H9 (cell line): ENCODE data around the gene XAGE2. TPM values are rescaled to one million over a fixed set of nuclear protein-coding genes. Genes with fewer than 3 reads are reported as not detected.

Experiments
- DNase-seq: peaks from one replicate; pipeline ENCODE4 v3.0.0-alpha.2; 2017
- H2AFZ ChIP-seq: one replicate; pipeline ENCODE4 v1.6.1; 2013; ENCODE audit warnings: mild to moderate bottlenecking, low read length, control low read depth, moderate library complexity
- H2AK5ac ChIP-seq: 2 replicates; pipeline ENCODE4 v1.6.1; 2013; ENCODE audit warnings: low read length, control low read depth, mixed read lengths; ENCODE audit not compliant: insufficient read length
- H2BK120ac ChIP-seq: one replicate; pipeline ENCODE4 v1.6.1; 2013; ENCODE audit warnings: low read depth, mild to moderate bottlenecking, low read length, control low read depth, inconsistent platforms; ENCODE audit not compliant: poor library complexity, severe bottlenecking
- H2BK12ac ChIP-seq: 2 replicates; pipeline ENCODE4 v1.6.1; 2013; ENCODE audit warnings: low read length, control low read depth, mixed read lengths, low read depth; ENCODE audit not compliant: insufficient read length
- H2BK15ac ChIP-seq: 2 replicates; pipeline ENCODE4 v1.6.1; 2013; ENCODE audit warnings: low read depth, low read length, control low read depth
- H2BK20ac ChIP-seq: one replicate; pipeline ENCODE4 v1.6.1; 2013; ENCODE audit warnings: low read depth, mild to moderate bottlenecking, low read length, control low read depth, inconsistent platforms; ENCODE audit not compliant: poor library complexity, severe bottlenecking
- H2BK5ac ChIP-seq: 2 replicates; pipeline ENCODE4 v1.6.1; 2013; ENCODE audit warnings: low read length, control low read depth, mixed read lengths; ENCODE audit not compliant: insufficient read length
- H3K14ac ChIP-seq: 2 replicates; pipeline ENCODE4 v1.6.1; 2013; ENCODE audit warnings: low read length, control low read depth; ENCODE audit not compliant: insufficient read depth
- H3K18ac ChIP-seq: 2 replicates; pipeline ENCODE4 v1.6.1; 2013; ENCODE audit warnings: low read depth, mild to moderate bottlenecking, mixed read lengths, low read length, control low read depth; ENCODE audit not compliant: insufficient read length
- H3K23ac ChIP-seq: 2 replicates; pipeline ENCODE4 v1.6.1; 2013; ENCODE audit warnings: low read length, control low read depth, mixed read lengths, low read depth; ENCODE audit not compliant: insufficient read length
- H3K23me2 ChIP-seq: 2 replicates; pipeline ENCODE4 v1.6.1; 2013; ENCODE audit warnings: low read depth, mild to moderate bottlenecking, mixed read lengths, low read length, control low read depth; ENCODE audit not compliant: insufficient read length, poor library complexity, severe bottlenecking
- H3K27ac ChIP-seq: 2 replicates; pipeline ENCODE4 v1.5.1; 2013; ENCODE audit warnings: low read length, control low read depth, mixed read lengths, low read depth; ENCODE audit not compliant: insufficient read length
- H3K27me3 ChIP-seq: 2 replicates; pipeline ENCODE4 v1.6.1; 2013; ENCODE audit warnings: low read length, control low read depth, inconsistent platforms; ENCODE audit not compliant: insufficient read depth
- H3K4ac ChIP-seq: 2 replicates; pipeline ENCODE4 v1.6.1; 2013; ENCODE audit warnings: low read depth, mild to moderate bottlenecking, control low read depth, inconsistent platforms, low read length, moderate library complexity
- H3K4me1 ChIP-seq: 2 replicates; pipeline ENCODE4 v1.6.1; 2013; ENCODE audit warnings: low read length, control low read depth, inconsistent platforms; ENCODE audit not compliant: insufficient read depth
- H3K4me2 ChIP-seq: 2 replicates; pipeline ENCODE4 v1.6.1; 2013; ENCODE audit warnings: low read length, control low read depth, mixed read lengths; ENCODE audit not compliant: insufficient read length, insufficient read depth
- H3K56ac ChIP-seq: 2 replicates; pipeline ENCODE4 v1.6.1; 2013; ENCODE audit warnings: low read depth, mild to moderate bottlenecking, mixed read lengths, low read length, control low read depth; ENCODE audit not compliant: insufficient read length
- H3K79me1 ChIP-seq: 2 replicates; pipeline ENCODE4 v1.6.1; 2013; ENCODE audit warnings: low read depth, mild to moderate bottlenecking, moderate library complexity, low read length, control low read depth, inconsistent platforms; ENCODE audit not compliant: insufficient read depth, poor library complexity, severe bottlenecking
- H3K79me2 ChIP-seq: 2 replicates; pipeline ENCODE4 v1.6.1; 2013; ENCODE audit warnings: low read length, control low read depth, inconsistent platforms; ENCODE audit not compliant: insufficient read depth
- H3K9ac ChIP-seq: 2 replicates; pipeline ENCODE4 v1.6.1; 2013; ENCODE audit warnings: low read length, control low read depth, mixed read lengths; ENCODE audit not compliant: insufficient read length; ENCODE audit errors: extremely low read depth
- H3K9me3 ChIP-seq: one replicate; pipeline ENCODE4 v1.6.1; 2013; ENCODE audit warnings: low read depth, low read length, inconsistent platforms; ENCODE audit not compliant: control insufficient read depth
- H3T11ph ChIP-seq: one replicate; pipeline ENCODE4 v1.6.1; 2013; ENCODE audit warnings: mild to moderate bottlenecking, low read length, control low read depth, inconsistent platforms
- H4K20me1 ChIP-seq: one replicate; pipeline ENCODE4 v1.6.1; 2013; ENCODE audit not compliant: control insufficient read depth, insufficient read length, insufficient read depth
- H4K5ac ChIP-seq: 2 replicates; pipeline ENCODE4 v1.6.1; 2013; ENCODE audit warnings: low read depth, mild to moderate bottlenecking, mixed read lengths, low read length, control low read depth; ENCODE audit not compliant: insufficient read length
- H4K8ac ChIP-seq: replicated peaks from 2 replicates; pipeline ENCODE4 v1.6.1; 2013; ENCODE audit warnings: low read length, control low read depth, mixed read lengths, low read depth; ENCODE audit not compliant: insufficient read length
- H4K91ac ChIP-seq: 2 replicates; pipeline ENCODE4 v1.6.1; 2013; ENCODE audit warnings: low read depth, mild to moderate bottlenecking, moderate library complexity, mixed read lengths, low read length, control low read depth; ENCODE audit not compliant: insufficient read length
- H3K27ac Mint-ChIP-seq, 3 experiments: 2 replicates in 2 of 3; 3 replicates in 1 of 3; pipeline ENCODE4 v1.8.0; 2020 to 2021; ENCODE audit warnings: mixed read lengths in 3 of 3, mild to moderate bottlenecking in 1 of 3, moderate library complexity in 1 of 3
- H3K27me3 Mint-ChIP-seq: 2 replicates; pipeline ENCODE4 v1.8.0; 2021; ENCODE audit warnings: low read depth, mild to moderate bottlenecking, moderate library complexity, mixed read lengths
- H3K36me3 Mint-ChIP-seq, 3 experiments: 2 replicates in 2 of 3; 3 replicates in 1 of 3; pipeline ENCODE4 v1.8.0; 2020 to 2021; ENCODE audit warnings: low read depth in 3 of 3, mixed read lengths in 3 of 3; ENCODE audit not compliant: insufficient read depth in 1 of 3
- H3K4me1 Mint-ChIP-seq, 2 experiments: 2 replicates each; pipeline ENCODE4 v1.8.0; 2020; ENCODE audit warnings: mixed read lengths in 2 of 2
- H3K4me3 Mint-ChIP-seq, 2 experiments: 2 replicates in 1 of 2; 3 replicates in 1 of 2; pipeline ENCODE4 v1.8.0; 2020 to 2021; ENCODE audit warnings: mild to moderate bottlenecking in 2 of 2, mixed read lengths in 2 of 2, moderate library complexity in 1 of 2
- H3K9me3 Mint-ChIP-seq, 2 experiments: 2 replicates in 1 of 2; 3 replicates in 1 of 2; pipeline ENCODE4 v1.8.0; 2020; ENCODE audit warnings: mild to moderate bottlenecking in 2 of 2, mixed read lengths in 2 of 2, moderate library complexity in 1 of 2
- WGBS: extraction: QIAGEN DNeasy Blood & Tissue Kit; methylation state at CpG from one replicate; pipeline ENCODE4 v1.1.7; 2013; ENCODE audit warnings: missing lambda C conversion rate, low lambda C conversion rate, mixed read lengths; ENCODE audit not compliant: insufficient read length; ENCODE audit errors: extremely low coverage; 5-methylcytosine and 5-hydroxymethylcytosine counted together
- total RNA-seq: library from RNA; stranded (reverse); gene quantifications from 2 replicates; pipeline ENCODE4 v1.2.1, GENCODE V29; 2021
- TF ChIP-seq, protein P1 (sequence below): fragments of 200-600 bp; sonication (generic); conservative IDR thresholded peaks from 3 replicates; pipeline ENCODE4 v1.8.0; 2021; ENCODE audit warnings: antibody characterized with exemption, mild to moderate bottlenecking

The XAGE2 gene
- total RNA-seq, 1 experiment from 2014 or later, result not detected

DNA sequence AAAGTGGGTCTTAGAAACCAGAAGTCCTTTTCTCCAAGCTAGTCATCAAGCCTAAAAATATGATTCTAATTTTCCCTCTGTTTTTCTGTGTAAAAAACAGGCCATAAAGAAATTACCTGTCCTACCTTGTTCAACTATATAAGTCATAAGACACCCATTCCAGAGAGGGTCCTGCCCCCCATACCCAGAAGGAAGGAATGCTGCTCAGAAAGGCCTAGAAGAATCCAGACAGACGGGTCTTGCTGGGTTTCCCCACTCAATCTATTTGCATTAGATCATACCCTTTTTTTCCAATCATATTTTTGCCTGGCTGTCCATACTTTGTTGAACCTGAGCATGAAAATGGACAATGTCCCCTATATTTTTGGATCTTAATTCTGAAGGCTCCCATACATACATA, 16.3 kb upstream of the XAGE2 start:
- no peaks in the 10 kb centered on the region; the same call in 1 of the 2 replicates for H3K27me3 Mint-ChIP-seq
- Histone ChIP-seq H4K8ac (no peak overlapping the region), H3K23me2 (no peaks in the 10 kb centered on the region)

More for the DNA sequence above, 16.3 kb upstream of the XAGE2 start:
- no peaks in the 10 kb centered on the region for H3K4me1 ChIP-seq
- H2BK12ac ChIP-seq, result no peak overlapping the region
- Mint-ChIP-seq H3K4me3 (no peak overlapping the region), H3K9me3 (peaks cover 51 to 58% of the 10 kb centered on the region in 2 experiments), H3K36me3 (peaks cover 0 to 2% (median 0%) of the 10 kb centered on the region in 3 experiments; a peak in 1 of 7 replicates), H3K4me1 (peaks cover 15 to 37% of the 10 kb centered on the region in 2 experiments), H3K27ac (no peak overlapping the region)
- no peak overlapping the region for H3K56ac ChIP-seq
- no peak overlapping the region for H3T11ph ChIP-seq
- H3K9ac ChIP-seq, result no peak overlapping the region
- no peak overlapping the region for H2AK5ac ChIP-seq
- no peak overlapping the region for H3K14ac ChIP-seq
- H3K9me3 ChIP-seq, result peaks cover 31% of the 10 kb centered on the region
- H4K20me1 ChIP-seq, result no peaks in the 10 kb centered on the region
- no peak overlapping the region for H2BK120ac ChIP-seq
- H3K4ac ChIP-seq, result no peak overlapping the region
- WGBS, result no CpG with 5 or more reads among the region's 1 CpG
- H3K4me2 ChIP-seq, result no peak overlapping the region
- H4K91ac ChIP-seq, result no peak overlapping the region
- TF ChIP-seq, protein P1, sequence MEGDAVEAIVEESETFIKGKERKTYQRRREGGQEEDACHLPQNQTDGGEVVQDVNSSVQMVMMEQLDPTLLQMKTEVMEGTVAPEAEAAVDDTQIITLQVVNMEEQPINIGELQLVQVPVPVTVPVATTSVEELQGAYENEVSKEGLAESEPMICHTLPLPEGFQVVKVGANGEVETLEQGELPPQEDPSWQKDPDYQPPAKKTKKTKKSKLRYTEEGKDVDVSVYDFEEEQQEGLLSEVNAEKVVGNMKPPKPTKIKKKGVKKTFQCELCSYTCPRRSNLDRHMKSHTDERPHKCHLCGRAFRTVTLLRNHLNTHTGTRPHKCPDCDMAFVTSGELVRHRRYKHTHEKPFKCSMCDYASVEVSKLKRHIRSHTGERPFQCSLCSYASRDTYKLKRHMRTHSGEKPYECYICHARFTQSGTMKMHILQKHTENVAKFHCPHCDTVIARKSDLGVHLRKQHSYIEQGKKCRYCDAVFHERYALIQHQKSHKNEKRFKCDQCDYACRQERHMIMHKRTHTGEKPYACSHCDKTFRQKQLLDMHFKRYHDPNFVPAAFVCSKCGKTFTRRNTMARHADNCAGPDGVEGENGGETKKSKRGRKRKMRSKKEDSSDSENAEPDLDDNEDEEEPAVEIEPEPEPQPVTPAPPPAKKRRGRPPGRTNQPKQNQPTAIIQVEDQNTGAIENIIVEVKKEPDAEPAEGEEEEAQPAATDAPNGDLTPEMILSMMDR, result no peak
- H3K79me2 ChIP-seq, result no peaks in the 10 kb centered on the region
- H2BK5ac ChIP-seq, result no peak overlapping the region
- H3K18ac ChIP-seq, result no peak overlapping the region
- no peak for DNase-seq
- no peak overlapping the region for H4K5ac ChIP-seq
- no peak overlapping the region for H3K23ac ChIP-seq
- H3K79me1 ChIP-seq, result no peaks in the 10 kb centered on the region
- no peaks in the 10 kb centered on the region for H3K27me3 ChIP-seq
- no peak overlapping the region for H2BK15ac ChIP-seq
- no peak overlapping the region for H2AFZ ChIP-seq
- H3K27ac ChIP-seq, result no peak overlapping the region
- H2BK20ac ChIP-seq, result no peak overlapping the region
